NCI-H2029 treated with DMSO at 0.1 percent for 48 hours (cell line): Measurements from ENCODE around the gene CSF2.

Experiments
- DNase-seq: peaks from one replicate; lab custom pipeline; 2025; lab: John Stamatoyannopoulos, UW

Gene CSF2

GRCh38 chr5:132073231-132074013, at the start of gene CSF2:
CSF2 (plus strand) TSS chr5:132073789; CDS start chr5:132073824, 35 bp downstream.
- DNase-seq = peak; percentile 9

- no peak for DNase-seq
Observed at GRCh38 chr5:132024117-132024435, 49.5 kb upstream of the CSF2 start.

- no peak for DNase-seq
Observed at GRCh38 chr5:132024789-132025402, 48.7 kb upstream of the CSF2 start.

GRCh38 chr5:132025403-132025971, 48.1 kb upstream of the CSF2 start:
- no peak for DNase-seq

GRCh38 chr5:132026516-132027008, 47.0 kb upstream of the CSF2 start:
- no peak for DNase-seq

GRCh38 chr5:132027027-132027426, 46.6 kb upstream of the CSF2 start:
- no peak for DNase-seq

GRCh38 chr5:132029609-132030330, 43.8 kb upstream of the CSF2 start:
- DNase-seq = no peak

- no peak for DNase-seq
Observed at GRCh38 chr5:132030610-132031009, 43.0 kb upstream of the CSF2 start.

- no peak for DNase-seq
Observed at GRCh38 chr5:132032196-132032595, 41.4 kb upstream of the CSF2 start.

- DNase-seq = no peak
Observed at GRCh38 chr5:132033122-132033521, 40.5 kb upstream of the CSF2 start.

- no peak for DNase-seq
Observed at GRCh38 chr5:132037353-132037752, 36.2 kb upstream of the CSF2 start.

- DNase-seq = no peak
Observed at GRCh38 chr5:132044207-132044606, 29.4 kb upstream of the CSF2 start.

- DNase-seq = no peak
Observed at GRCh38 chr5:132046880-132047299, 26.7 kb upstream of the CSF2 start.

- no peak for DNase-seq
Observed at GRCh38 chr5:132049093-132049492, 24.5 kb upstream of the CSF2 start.

- DNase-seq = no peak
Observed at GRCh38 chr5:132049559-132049958, 24.0 kb upstream of the CSF2 start.

GRCh38 chr5:132050136-132050535, 23.5 kb upstream of the CSF2 start:
- no peak for DNase-seq

- DNase-seq = no peak
Observed at GRCh38 chr5:132050661-132051552, 22.7 kb upstream of the CSF2 start.

- DNase-seq = no peak
Observed at GRCh38 chr5:132052520-132052919, 21.1 kb upstream of the CSF2 start.

- DNase-seq = no peak
Observed at GRCh38 chr5:132053483-132053882, 20.1 kb upstream of the CSF2 start.

GRCh38 chr5:132054031-132054696, 19.4 kb upstream of the CSF2 start:
- DNase-seq = no peak
